Liver (tissue), 9 donors: ENCODE results near the gene CNST. TPM values are rescaled to one million over a fixed set of nuclear protein-coding genes. Genes with fewer than 3 reads are reported as not detected.

Experiments
- DNase-seq: peaks from one replicate; pipeline ENCODE4 v3.0.0-alpha.2; 2017; ENCODE audit warnings: low spot score
- H3K27ac ChIP-seq, 2 donors: one replicate each; pipeline ENCODE4 v1.7.0; 2013; ENCODE audit warnings: inconsistent platforms in 2 of 2, low read length in 2 of 2, control low read depth in 1 of 2, low read depth in 1 of 2, mild to moderate bottlenecking in 1 of 2
- H3K27me3 ChIP-seq, 4 donors: one replicate each; pipeline versions ENCODE4 v1.6.1 to v1.7.0; 2013; ENCODE audit warnings: low read length in 3 of 4, inconsistent platforms in 1 of 4, mild to moderate bottlenecking in 1 of 4, moderate library complexity in 1 of 4; ENCODE audit not compliant: control insufficient read depth in 4 of 4, insufficient read depth in 4 of 4
- H3K36me3 ChIP-seq, 4 donors: one replicate each; pipeline versions ENCODE4 v1.6.1 to v1.7.0; 2013; ENCODE audit warnings: low read length in 3 of 4, mild to moderate bottlenecking in 3 of 4, low read depth in 1 of 4, moderate library complexity in 1 of 4; ENCODE audit not compliant: control insufficient read depth in 4 of 4, insufficient read depth in 3 of 4
- H3K4me1 ChIP-seq, 4 donors: one replicate each; pipeline versions ENCODE4 v1.6.1 to v1.7.0; 2013; ENCODE audit warnings: low read length in 3 of 4, mild to moderate bottlenecking in 3 of 4, moderate library complexity in 1 of 4; ENCODE audit not compliant: control insufficient read depth in 4 of 4, insufficient read depth in 4 of 4
- H3K4me3 ChIP-seq, 3 donors: one replicate each; pipeline versions ENCODE4 v1.6.1 to v1.7.0; 2013; ENCODE audit warnings: low read length in 3 of 3, control low read depth in 1 of 3, low read depth in 1 of 3, mild to moderate bottlenecking in 1 of 3
- H3K9ac ChIP-seq, 2 donors: one replicate each; pipeline ENCODE4 v1.7.0; 2013; ENCODE audit warnings: low read length in 2 of 2, mild to moderate bottlenecking in 2 of 2, moderate library complexity in 2 of 2, control low read depth in 1 of 2, low read depth in 1 of 2
- H3K9me3 ChIP-seq, 4 donors: one replicate each; pipeline versions ENCODE4 v1.6.1 to v1.7.0; 2013; ENCODE audit warnings: low read length in 3 of 4; ENCODE audit not compliant: control insufficient read depth in 4 of 4
- ATF3 ChIP-seq: IDR thresholded peaks from 2 replicates; pipeline ENCODE4 v1.6.1; 2016; ENCODE audit warnings: antibody characterized with exemption
- EGR1 ChIP-seq, 2 donors: IDR thresholded peaks; 2 replicates each; pipeline ENCODE4 v1.6.1; 2016 to 2018; ENCODE audit warnings: antibody characterized with exemption in 2 of 2, low read depth in 2 of 2
- FOXA1 ChIP-seq: IDR thresholded peaks from 2 replicates; pipeline ENCODE4 v1.6.1; 2016; ENCODE audit warnings: antibody characterized with exemption
- FOXA2 ChIP-seq: IDR thresholded peaks from 2 replicates; pipeline ENCODE4 v1.6.1; 2016; ENCODE audit warnings: antibody characterized with exemption
- GABPA ChIP-seq, 2 donors: IDR thresholded peaks in 1 of 2; conservative IDR thresholded peaks in 1 of 2; 2 replicates each; pipeline ENCODE4 v1.6.1; 2016; ENCODE audit warnings: antibody characterized with exemption in 2 of 2, mild to moderate bottlenecking in 1 of 2, moderate library complexity in 1 of 2
- HNF4G ChIP-seq: IDR thresholded peaks from 2 replicates; pipeline ENCODE4 v1.6.1; 2016; ENCODE audit warnings: antibody characterized with exemption
- JUND ChIP-seq, 2 donors: IDR thresholded peaks; 2 replicates each; pipeline ENCODE4 v1.6.1; 2016; ENCODE audit warnings: antibody characterized with exemption in 2 of 2
- MAX ChIP-seq: IDR thresholded peaks from 2 replicates; pipeline ENCODE4 v1.6.1; 2016; ENCODE audit warnings: antibody characterized with exemption
- NR2F2 ChIP-seq: IDR thresholded peaks from 2 replicates; pipeline ENCODE4 v1.6.1; 2016; ENCODE audit warnings: antibody characterized with exemption
- RAD21 ChIP-seq, 2 donors: IDR thresholded peaks; 2 replicates each; pipeline ENCODE4 v1.6.1; 2016; ENCODE audit warnings: antibody characterized with exemption in 2 of 2, mild to moderate bottlenecking in 2 of 2
- REST ChIP-seq: IDR thresholded peaks from 2 replicates; pipeline ENCODE4 v1.6.1; 2016; ENCODE audit warnings: antibody characterized with exemption, mild to moderate bottlenecking
- RXRA ChIP-seq, 2 donors: IDR thresholded peaks; 2 replicates each; pipeline ENCODE4 v1.6.1; 2017 to 2018; ENCODE audit warnings: antibody characterized with exemption in 2 of 2, mild to moderate bottlenecking in 1 of 2
- SP1 ChIP-seq: IDR thresholded peaks from 2 replicates; pipeline ENCODE4 v1.6.1; 2018; ENCODE audit warnings: antibody characterized with exemption, mild to moderate bottlenecking
- TAF1 ChIP-seq: conservative IDR thresholded peaks from 2 replicates; pipeline ENCODE4 v1.6.1; 2016; ENCODE audit warnings: antibody characterized with exemption, mild to moderate bottlenecking
- YY1 ChIP-seq: IDR thresholded peaks from 2 replicates; pipeline ENCODE4 v1.6.1; 2016; ENCODE audit warnings: antibody characterized with exemption, mild to moderate bottlenecking
- ZBTB33 ChIP-seq: IDR thresholded peaks from 2 replicates; pipeline ENCODE4 v1.6.1; 2016; ENCODE audit warnings: antibody characterized with exemption
- WGBS: extraction: QIAGEN DNeasy Blood & Tissue Kit; methylation state at CpG from one replicate; pipeline ENCODE4 v1.1.7; 2013; 5-methylcytosine and 5-hydroxymethylcytosine counted together
- polyA plus RNA-seq, 2 donors: library from polyadenylated mRNA; stranded (reverse) in 1 of 2; unstranded in 1 of 2; fragments of 200-250 nt in 1 of 2; fragments of >200 nt in 1 of 2; fragmentation: Nextera tagmentation in 1 of 2; extraction: Ambion mirVana in 1 of 2; gene quantifications; one replicate each; pipeline versions ENCODE4 v1.2.1 to v1.2.3, GENCODE V29; 2013 to 2015
- total RNA-seq, 2 donors: library from RNA; depleted of rRNA; stranded (reverse); fragments of >200 nt; gene quantifications; one replicate each; pipeline ENCODE4 v1.2.3, GENCODE V29; 2014
- TF ChIP-seq, protein P1 (sequence below): fragments of 150-350 bp; IDR thresholded peaks from 2 replicates; pipeline ENCODE4 v1.5.1; 2017; ENCODE audit warnings: improper control_type of control experiment, low read depth, low read length; ENCODE audit not compliant: missing input control
- donor health status: healthy.
- donor health status: healthy.
- donor health status: healthy.
- donor health status: healthy.
- donor health status: healthy.

Gene CNST
- total and polyA plus RNA-seq, 4 donors, result 6.1 to 36.3 (median 12.1) TPM

DNA sequence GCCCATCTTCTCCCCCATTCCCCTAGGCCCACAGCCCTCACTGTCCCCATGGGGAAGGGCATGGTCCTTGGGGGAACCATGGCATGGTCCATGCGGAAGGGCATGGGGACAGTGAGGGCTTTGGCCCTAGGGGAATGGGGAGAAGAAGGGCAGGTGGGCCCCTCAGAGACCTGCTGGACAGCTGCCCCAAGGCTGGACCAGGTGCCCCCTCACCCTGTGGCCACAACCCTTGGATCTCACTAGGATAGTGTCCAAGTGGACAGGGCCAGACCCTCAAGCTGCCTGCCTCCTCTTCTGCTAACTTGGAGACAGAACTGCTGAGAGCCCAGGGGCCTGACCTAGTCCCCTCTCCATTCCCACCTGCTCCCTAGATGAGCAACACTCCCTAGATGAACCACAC lies 46.7 kb upstream of the CNST start:
- H3K9me3 ChIP-seq, result peaks cover 9 to 17% (median 11%) of the 10 kb centered on the region in 4 donors
- no peak for DNase-seq
- 97% methylated on average over 1 of the region's 1 CpG for WGBS
- no peaks in the 10 kb centered on the region for H3K27me3 ChIP-seq
- no peak overlapping the region for H3K9ac ChIP-seq
- TF ChIP-seq RAD21 (IDR thresholded peaks at IDR 0.05) (no peak), NR2F2 (no peak), RXRA (IDR thresholded peaks at IDR 0.05) (no peak), EGR1 (IDR thresholded peaks at IDR 0.05; ENCODE audit: low read depth in 2 of 2) (no peak), SP1 (no peak), TAF1 (no peak), YY1 (no peak)
- no peak overlapping the region for H3K4me3 ChIP-seq
- no peak overlapping the region for H3K27ac ChIP-seq
- no peaks in the 10 kb centered on the region for H3K4me1 ChIP-seq
- H3K36me3 ChIP-seq, result no peaks in the 10 kb centered on the region

- peaks cover 0 to 10% (median 5%) of the 10 kb centered on the region in 4 donors for H3K9me3 ChIP-seq
- H3K27ac ChIP-seq, result no peak overlapping the region
- no peak for DNase-seq
- TF ChIP-seq REST, result no peak
- no peak for TF ChIP-seq JUND (IDR thresholded peaks at IDR 0.05)
- TF ChIP-seq, protein P1, sequence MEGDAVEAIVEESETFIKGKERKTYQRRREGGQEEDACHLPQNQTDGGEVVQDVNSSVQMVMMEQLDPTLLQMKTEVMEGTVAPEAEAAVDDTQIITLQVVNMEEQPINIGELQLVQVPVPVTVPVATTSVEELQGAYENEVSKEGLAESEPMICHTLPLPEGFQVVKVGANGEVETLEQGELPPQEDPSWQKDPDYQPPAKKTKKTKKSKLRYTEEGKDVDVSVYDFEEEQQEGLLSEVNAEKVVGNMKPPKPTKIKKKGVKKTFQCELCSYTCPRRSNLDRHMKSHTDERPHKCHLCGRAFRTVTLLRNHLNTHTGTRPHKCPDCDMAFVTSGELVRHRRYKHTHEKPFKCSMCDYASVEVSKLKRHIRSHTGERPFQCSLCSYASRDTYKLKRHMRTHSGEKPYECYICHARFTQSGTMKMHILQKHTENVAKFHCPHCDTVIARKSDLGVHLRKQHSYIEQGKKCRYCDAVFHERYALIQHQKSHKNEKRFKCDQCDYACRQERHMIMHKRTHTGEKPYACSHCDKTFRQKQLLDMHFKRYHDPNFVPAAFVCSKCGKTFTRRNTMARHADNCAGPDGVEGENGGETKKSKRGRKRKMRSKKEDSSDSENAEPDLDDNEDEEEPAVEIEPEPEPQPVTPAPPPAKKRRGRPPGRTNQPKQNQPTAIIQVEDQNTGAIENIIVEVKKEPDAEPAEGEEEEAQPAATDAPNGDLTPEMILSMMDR, result no peak
- TF ChIP-seq HNF4G, result no peak
- no peak for TF ChIP-seq RXRA (IDR thresholded peaks at IDR 0.05)
- no peak for TF ChIP-seq SP1
- no peak for TF ChIP-seq FOXA2
- no peak for TF ChIP-seq ZBTB33
- no peak for TF ChIP-seq GABPA (IDR thresholded peaks at IDR 0.05 in 1 of 2, conservative IDR thresholded peaks at IDR 0.05 in 1 of 2)
- TF ChIP-seq TAF1, result no peak
- no peak for TF ChIP-seq FOXA1
- no peak for TF ChIP-seq YY1
- no peak for TF ChIP-seq ATF3
- TF ChIP-seq EGR1 (IDR thresholded peaks at IDR 0.05; ENCODE audit: low read depth in 2 of 2), result no peak
- no peak for TF ChIP-seq MAX
- TF ChIP-seq NR2F2, result no peak
- H3K27me3 ChIP-seq, result no peaks in the 10 kb centered on the region
- 92% methylated on average over 4 of the region's 4 CpGs for WGBS
- no peak overlapping the region for H3K9ac ChIP-seq
- H3K4me1 ChIP-seq, result no peaks in the 10 kb centered on the region
- H3K4me3 ChIP-seq, result no peak overlapping the region
- H3K36me3 ChIP-seq, result no peaks in the 10 kb centered on the region
Observed at GRCh38 chr1:246526380-246526779, 39.9 kb upstream of the CNST start.
